Right cardiac atrium (tissue), 5 donors: ENCODE data around the gene ALG8. TPM values are rescaled to one million over a fixed set of nuclear protein-coding genes. Genes with fewer than 3 reads are reported as not detected.

Experiments used
- ATAC-seq, 2 donors: fragments of 200-7000 bp; cut with Tn5 transposase; one replicate each; pipeline versions ENCODE4 v1.8.0 to v1.9.1; 2020; ENCODE audit warnings: moderate library complexity in 2 of 2, mild to moderate bottlenecking in 1 of 2
- DNase-seq, 3 donors: peaks; one replicate each; pipeline ENCODE4 v3.0.0-alpha.2; 2020
- H3K27ac ChIP-seq: one replicate; pipeline ENCODE4 v1.5.1; 2013; ENCODE audit warnings: mild to moderate bottlenecking, low read length, control low read depth, moderate library complexity
- H3K27me3 ChIP-seq: one replicate; pipeline ENCODE4 v1.6.1; 2013; ENCODE audit not compliant: control insufficient read depth, insufficient read depth
- H3K4me1 ChIP-seq: one replicate; pipeline ENCODE4 v1.6.1; 2013; ENCODE audit warnings: low read length; ENCODE audit not compliant: control insufficient read depth, insufficient read depth
- H3K4me3 ChIP-seq: one replicate; pipeline ENCODE4 v1.5.1; 2013; ENCODE audit warnings: low read length, control low read depth
- H3K9me3 ChIP-seq: one replicate; pipeline ENCODE4 v1.6.1; 2013; ENCODE audit warnings: low read length; ENCODE audit not compliant: control insufficient read depth
- WGBS: extraction: QIAGEN DNeasy Blood & Tissue Kit; methylation state at CpG from one replicate; pipeline ENCODE4 v1.1.7; 2013; 5-methylcytosine and 5-hydroxymethylcytosine counted together
- intact Hi-C, 4 donors: fragments of 100-400 bp; cut with DNase I; formaldehyde crosslinking; loops; one replicate each; pipeline versions ENCODE4 v1.11.0 to v1.14.0; 2022 to 2023
- polyA plus RNA-seq: library from polyadenylated mRNA; stranded (reverse); fragments of 200-250 nt; gene quantifications from one replicate; pipeline ENCODE4 v1.2.3, GENCODE V29; 2013
- total RNA-seq, 4 donors: library from RNA; stranded (reverse); fragmentation: NEBNext Ultra II Directional; extraction: Animal tissue kit (Norgen Biotek cat#: 25700); gene quantifications; one replicate each; pipeline ENCODE4 v1.2.1, GENCODE V29; 2021
- donor health status: healthy with polysubstance abuse.
- donor health status: DM: no; HTN: yes; CAD: no.
- donor health status: DM: no; HTN: no; CAD: no.
- donor health status: DM: no; HTN: yes; CAD: no; lungs with severe emphysema.
- donor health status: DM: yes; HTN: yes; CAD: no.

ALG8 gene
- total and polyA plus RNA-seq, 5 donors: 13.2 to 27.2 (median 21.3) TPM

- Histone ChIP-seq H3K9me3 (no peaks in the 10 kb centered on the region), H3K27me3 (no peaks in the 10 kb centered on the region), H3K4me3 (no peak overlapping the region), H3K27ac (peak overlapping the region; percentile 13), H3K4me1 (no peaks in the 10 kb centered on the region)
- peak; percentile 28 to 30 for ATAC-seq
- peak in 2 of 3 donors; percentile 74 to 80 for DNase-seq
- 46% methylated on average over 6 of the region's 6 CpGs for WGBS
- intact Hi-C loops: no loop called here
These were observed 19.7 kb upstream of the ALG8 start for GRCh38 chr11:78158987-78159652.

GRCh38 chr11:78156127-78156844 is 16.9 kb upstream of the ALG8 start:
- no peaks in the 10 kb centered on the region for H3K9me3 ChIP-seq
- no peaks in the 10 kb centered on the region for H3K4me1 ChIP-seq
- no peak overlapping the region for H3K27ac ChIP-seq
- no peaks in the 10 kb centered on the region for H3K27me3 ChIP-seq
- ATAC-seq (no peak), DNase-seq (no peak)
- 72% methylated on average over 6 of the region's 6 CpGs for WGBS
- no peak overlapping the region for H3K4me3 ChIP-seq
- intact Hi-C loops: no loop called here

- Histone ChIP-seq H3K9me3 (no peaks in the 10 kb centered on the region), H3K4me3 (no peak overlapping the region), H3K4me1 (no peaks in the 10 kb centered on the region), H3K27me3 (no peaks in the 10 kb centered on the region), H3K27ac (no peak overlapping the region)
- ATAC-seq: no peak
- DNase-seq: no peak
- intact Hi-C loops: no loop called here
These were observed 12.4 kb upstream of the ALG8 start for GRCh38 chr11:78151804-78152203.

GRCh38 chr11:78150754-78151153 is 11.3 kb upstream of the ALG8 start:
- Histone ChIP-seq H3K9me3 (no peaks in the 10 kb centered on the region), H3K4me1 (no peaks in the 10 kb centered on the region), H3K27me3 (no peaks in the 10 kb centered on the region), H3K27ac (no peak overlapping the region), H3K4me3 (no peak overlapping the region)
- no peak for ATAC-seq
- intact Hi-C loops: no loop called here
- no peak for DNase-seq

- DNase-seq (no peak), ATAC-seq (no peak)
- no peak overlapping the region for H3K4me3 ChIP-seq
- H3K4me1 ChIP-seq: no peaks in the 10 kb centered on the region
- no peaks in the 10 kb centered on the region for H3K27me3 ChIP-seq
- no peaks in the 10 kb centered on the region for H3K9me3 ChIP-seq
- WGBS: 94% methylated on average over 4 of the region's 4 CpGs
- H3K27ac ChIP-seq: no peak overlapping the region
- intact Hi-C loops: no loop called here
These were observed 10.9 kb upstream of the ALG8 start for GRCh38 chr11:78150346-78150745.

- peak; percentile 74 to 75 for ATAC-seq
- DNase-seq: peak in 1 of 3 donors; percentile 69
- Histone ChIP-seq H3K4me1 (no peaks in the 10 kb centered on the region), H3K27me3 (no peaks in the 10 kb centered on the region), H3K27ac (no peak overlapping the region), H3K9me3 (no peaks in the 10 kb centered on the region), H3K4me3 (no peak overlapping the region)
- intact Hi-C loops: loop anchor here in 2 of 4 donors (10.0 kb wide), 2 partner anchors 265 to 415 kb away; partner anchors contain the start of gene GAB2 (in 1 of the 2)
- WGBS: 4% methylated on average over 1 of the region's 1 CpG
These were observed 10.2 kb upstream of the ALG8 start for GRCh38 chr11:78149646-78150045.

- Histone ChIP-seq H3K9me3 (no peaks in the 10 kb centered on the region), H3K4me1 (no peaks in the 10 kb centered on the region), H3K4me3 (no peak overlapping the region), H3K27me3 (no peaks in the 10 kb centered on the region), H3K27ac (no peak overlapping the region)
- DNase-seq (no peak), ATAC-seq (no peak)
- intact Hi-C loops: loop anchor here in 2 of 4 donors (10.0 kb wide), 2 partner anchors 267 to 417 kb away; partner anchors contain the start of gene GAB2 (in 1 of the 2)
- 91% methylated on average over 2 of the region's 2 CpGs for WGBS
These were observed 8.4 kb upstream of the ALG8 start for GRCh38 chr11:78147807-78148206.

- H3K4me1 ChIP-seq: no peaks in the 10 kb centered on the region
- no peaks in the 10 kb centered on the region for H3K9me3 ChIP-seq
- ATAC-seq (no peak), DNase-seq (no peak)
- WGBS: 90% methylated on average over 1 of the region's 1 CpG
- H3K27me3 ChIP-seq: no peaks in the 10 kb centered on the region
- H3K27ac ChIP-seq: no peak overlapping the region
- intact Hi-C loops: loop anchor here in 2 of 4 donors (10.0 kb wide), 2 partner anchors 269 to 419 kb away; partner anchors contain the start of gene GAB2 (in 1 of the 2)
- H3K4me3 ChIP-seq: no peak overlapping the region
These were observed 6.1 kb upstream of the ALG8 start for GRCh38 chr11:78145511-78146025.

GRCh38 chr11:78140392-78141077 is 1.1 kb upstream of the ALG8 start:
- peaks cover 2% of the 10 kb centered on the region for H3K4me1 ChIP-seq
- 77% methylated on average over 17 of the region's 17 CpGs for WGBS
- DNase-seq (no peak), ATAC-seq (no peak)
- H3K27me3 ChIP-seq: no peaks in the 10 kb centered on the region
- no peaks in the 10 kb centered on the region for H3K9me3 ChIP-seq
- H3K27ac ChIP-seq: no peak overlapping the region
- peak overlapping the region; percentile 88 for H3K4me3 ChIP-seq
- intact Hi-C loops: loop anchor here in 2 of 4 donors (10.0 kb wide), 2 partner anchors 274 to 424 kb away; partner anchors contain the start of gene GAB2 (in 1 of the 2)

GRCh38 chr11:78138694-78139421 is 568 bp downstream of the ALG8 start:
- peaks cover 2% of the 10 kb centered on the region for H3K4me1 ChIP-seq
- DNase-seq (no peak), ATAC-seq (peak in 1 of 2 donors; percentile 41)
- WGBS: 20% methylated on average over 12 of the region's 12 CpGs
- no peaks in the 10 kb centered on the region for H3K9me3 ChIP-seq
- peak overlapping the region; percentile 76 for H3K27ac ChIP-seq
- H3K27me3 ChIP-seq: no peaks in the 10 kb centered on the region
- peak overlapping the region; percentile 88 for H3K4me3 ChIP-seq
- intact Hi-C loops: no loop called here
